SH-SY5Y (cell line): ENCODE data around the gene RPS27L.

Experiments
- GATA2 ChIP-seq: IDR thresholded peaks from 2 replicates; pipeline ENCODE4 v1.6.1; 2011; ENCODE audit warnings: mild to moderate bottlenecking, low read depth, low read length
- GATA3 ChIP-seq: IDR thresholded peaks from 2 replicates; pipeline ENCODE4 v1.6.1; 2011; ENCODE audit warnings: low read depth, mild to moderate bottlenecking, low read length, moderate library complexity

GRCh38 chr15:63156086-63156710 is 1.1 kb downstream of the RPS27L start:
- no peak for TF ChIP-seq GATA2
- TF ChIP-seq GATA3: no peak
